WTC11 (cell line): Measurements from ENCODE around the gene ARHGAP21.

Experiments
- ESRRA ChIP-seq: sonication (generic); formaldehyde crosslinking; IDR thresholded peaks from 2 replicates; pipeline ENCODE4 v1.8.1; 2022; ENCODE audit warnings: mild to moderate bottlenecking, missing genetic modification reagents, borderline replicate concordance
- ETV6 ChIP-seq: sonication (generic); formaldehyde crosslinking; IDR thresholded peaks from 2 replicates; pipeline ENCODE4 v1.8.1; 2022; ENCODE audit warnings: mild to moderate bottlenecking, missing genetic modification reagents
- GABPB1 ChIP-seq: sonication (generic); formaldehyde crosslinking; IDR thresholded peaks from 2 replicates; pipeline ENCODE4 v1.8.1; 2023; ENCODE audit warnings: mild to moderate bottlenecking, missing genetic modification reagents
- TEAD4 ChIP-seq: sonication (generic); formaldehyde crosslinking; IDR thresholded peaks from 2 replicates; pipeline ENCODE4 v1.8.0; 2022; ENCODE audit warnings: mild to moderate bottlenecking, missing genetic modification reagents

DNA sequence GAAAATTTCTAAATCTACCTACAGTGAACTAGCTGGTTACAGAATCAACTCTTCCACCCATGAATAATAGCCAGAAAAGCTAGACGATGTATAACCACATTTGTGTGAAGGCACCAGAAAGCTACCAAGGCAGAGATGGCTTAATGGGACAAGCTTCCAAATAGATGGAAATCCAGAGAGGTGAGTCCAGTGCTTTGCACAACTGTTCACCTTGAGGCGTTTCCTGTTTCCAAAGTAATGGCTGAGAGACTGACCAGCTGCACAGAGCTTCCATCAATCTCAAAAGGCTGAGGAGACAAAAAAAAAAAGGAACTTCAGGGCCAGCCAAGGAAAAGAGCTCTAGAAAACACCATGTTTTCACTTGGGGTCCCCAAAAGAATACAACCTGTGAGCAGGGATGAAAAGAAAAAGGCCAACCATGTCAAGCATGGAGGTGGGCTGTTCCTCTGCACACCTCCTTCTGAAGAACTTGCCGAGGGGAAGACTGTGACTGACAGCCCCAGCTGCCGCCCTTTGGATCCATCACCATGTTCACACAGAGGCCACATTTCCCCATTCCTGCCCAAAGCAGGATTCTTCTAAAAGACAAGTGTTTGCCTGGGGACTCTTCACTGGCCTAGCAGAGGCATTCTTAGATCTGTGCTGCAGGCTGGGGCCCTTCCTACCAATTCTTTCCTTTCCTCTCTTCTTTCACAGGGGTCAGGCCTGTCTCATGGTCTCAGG lies 72.9 kb downstream of the ARHGAP21 start:
- TF ChIP-seq TEAD4 (no peak), ETV6 (no peak), ESRRA (no peak), GABPB1 (CRISPR knock-in tag) (no peak)
